SK-N-SH (cell line): ENCODE data around the gene PCBP3. TPM values are rescaled to one million over a fixed set of nuclear protein-coding genes. Genes with fewer than 3 reads are reported as not detected.

Source experiments
- CTCF ChIA-PET: fragments of 300-600, 350-600 bp; formaldehyde crosslinking; extraction: SDS; loops from one replicate; lab custom pipeline; 2021; lab: Yijun Ruan, JAX
- POLR2A ChIA-PET: fragments of 350-600 bp; sonication (Branson Sonifier 250); formaldehyde crosslinking; extraction: SDS; loops from one replicate; lab custom pipeline; 2020; ENCODE audit warnings: antibody characterized with exemption, inconsistent platforms; lab: Yijun Ruan, JAX
- DNase-seq: peaks from one replicate; pipeline ENCODE4 v3.0.0; 2012
- H2AFZ ChIP-seq: fragments of 200-600 bp; sonication (generic); 2 replicates; pipeline ENCODE4 v1.8.1; 2016; ENCODE audit warnings: antibody characterized with exemption, mild to moderate bottlenecking, low read depth
- H3F3A ChIP-seq: fragments of 200-600 bp; sonication (generic); replicated peaks from 2 replicates; pipeline ENCODE3; 2016; ENCODE audit warnings: antibody characterized with exemption, mild to moderate bottlenecking; ENCODE audit not compliant: insufficient read depth
- H3K27ac ChIP-seq, 2 experiments: fragments of 200-500 bp in 1 of 2; fragments of 200-600 bp in 1 of 2; sonication (Bioruptor generic) in 1 of 2; sonication (generic), shearing (Covaris generic) in 1 of 2; 2 replicates each; pipeline versions ENCODE4 v1.5.1 to v1.6.1; 2014 to 2016; ENCODE audit warnings: low read depth in 2 of 2, inconsistent platforms in 1 of 2, low read length in 1 of 2, mild to moderate bottlenecking in 1 of 2, mixed read lengths in 1 of 2
- H3K27me3 ChIP-seq: fragments of 200-600 bp; sonication (generic), shearing (Covaris generic); 2 replicates; pipeline ENCODE4 v1.6.1; 2016; ENCODE audit warnings: mixed run types; ENCODE audit not compliant: insufficient read depth
- H3K36me3 ChIP-seq, 2 experiments: fragments of 200-500 bp in 1 of 2; fragments of 200-600 bp in 1 of 2; sonication (Bioruptor generic) in 1 of 2; sonication (generic) in 1 of 2; replicated peaks in 1 of 2; 2 replicates each; pipeline versions ENCODE3 to v1.5.1; 2014 to 2016; ENCODE audit warnings: low read length in 1 of 2, mild to moderate bottlenecking in 1 of 2; ENCODE audit not compliant: insufficient read depth in 2 of 2, control insufficient read depth in 1 of 2
- H3K4me1 ChIP-seq, 2 experiments: fragments of 200-500 bp in 1 of 2; fragments of 200-600 bp in 1 of 2; sonication (Bioruptor generic) in 1 of 2; sonication (generic), shearing (Covaris generic) in 1 of 2; 2 replicates each; pipeline versions ENCODE4 v1.5.1 to v1.6.1; 2014 to 2016; ENCODE audit warnings: low read depth in 1 of 2, low read length in 1 of 2, mixed run types in 1 of 2; ENCODE audit not compliant: insufficient read depth in 2 of 2, control insufficient read depth in 1 of 2
- H3K4me2 ChIP-seq: fragments of 200-600 bp; sonication (generic), shearing (Covaris generic); 2 replicates; pipeline ENCODE4 v1.6.1; 2017; ENCODE audit warnings: mixed run types
- H3K4me3 ChIP-seq, 2 experiments: fragments of 200-500 bp in 1 of 2; fragments of 200-600 bp in 1 of 2; sonication (Bioruptor generic) in 1 of 2; sonication (generic), shearing (Covaris generic) in 1 of 2; 2 replicates each; pipeline versions ENCODE4 v1.5.1 to v1.8.1; 2014 to 2016; ENCODE audit warnings: low read depth in 2 of 2, inconsistent platforms in 1 of 2, low read length in 1 of 2, mild to moderate bottlenecking in 1 of 2, mixed read lengths in 1 of 2, moderate library complexity in 1 of 2
- H3K79me2 ChIP-seq: fragments of 200-600 bp; sonication (generic); 2 replicates; pipeline ENCODE4 v1.8.1; 2017; ENCODE audit warnings: mild to moderate bottlenecking; ENCODE audit not compliant: insufficient read depth
- H3K9ac ChIP-seq: fragments of 200-600 bp; sonication (generic); 2 replicates; pipeline ENCODE4 v1.6.1; 2017; ENCODE audit warnings: mixed run types
- H3K9me2 ChIP-seq: fragments of 200-600 bp; sonication (generic); 2 replicates; pipeline ENCODE4 v1.6.1; 2017; ENCODE audit warnings: mixed run types
- H3K9me3 ChIP-seq: fragments of 200-600 bp; sonication (generic); 2 replicates; pipeline ENCODE4 v1.6.1; 2017; ENCODE audit warnings: mixed run types, mild to moderate bottlenecking, moderate library complexity
- H4K20me1 ChIP-seq: fragments of 200-600 bp; sonication (generic); 2 replicates; pipeline ENCODE4 v1.6.1; 2017; ENCODE audit warnings: mild to moderate bottlenecking, mixed run types; ENCODE audit not compliant: insufficient read depth
- ELF1 ChIP-seq: IDR thresholded peaks from 2 replicates; pipeline ENCODE4 v1.4.0; 2012
- EP300 ChIP-seq, 2 experiments: IDR thresholded peaks; 2 replicates each; pipeline versions ENCODE4 v1.4.0 to v1.6.1; 2012; ENCODE audit warnings: borderline replicate concordance in 1 of 2, low read depth in 1 of 2, low read length in 1 of 2
- FOSL2 ChIP-seq: IDR thresholded peaks from 2 replicates; pipeline ENCODE4 v1.4.0; 2012; ENCODE audit warnings: low read depth, mild to moderate bottlenecking, moderate library complexity, borderline replicate concordance
- FOXJ3 ChIP-seq: sonication (generic); formaldehyde crosslinking; IDR thresholded peaks from 2 replicates; pipeline ENCODE4 v1.5.1; 2020; ENCODE audit warnings: mild to moderate bottlenecking, missing genetic modification reagents
- FOXM1 ChIP-seq: IDR thresholded peaks from 2 replicates; pipeline ENCODE4 v1.4.0; 2012; ENCODE audit warnings: low read depth, mild to moderate bottlenecking
- GATA2 ChIP-seq: sonication (generic); formaldehyde crosslinking; IDR thresholded peaks from 2 replicates; pipeline ENCODE4 v1.5.0; 2020; ENCODE audit warnings: mild to moderate bottlenecking, missing genetic modification reagents
- IRF3 ChIP-seq: fragments of 150-350 bp; IDR thresholded peaks from 2 replicates; pipeline ENCODE4 v1.6.1; 2016; ENCODE audit warnings: mild to moderate bottlenecking, low read depth, low read length
- JUND ChIP-seq: IDR thresholded peaks from 2 replicates; pipeline ENCODE4 v1.4.0; 2012
- MEF2A ChIP-seq: IDR thresholded peaks from 2 replicates; pipeline ENCODE4 v1.4.0; 2012; ENCODE audit warnings: low read depth, borderline replicate concordance
- MXI1 ChIP-seq: IDR thresholded peaks from 2 replicates; pipeline ENCODE4 v1.6.1; 2012; ENCODE audit warnings: mild to moderate bottlenecking, low read depth, low read length, improper control_type of control experiment
- NFIC ChIP-seq: IDR thresholded peaks from 2 replicates; pipeline ENCODE4 v1.4.0; 2012; ENCODE audit warnings: borderline replicate concordance
- NRF1 ChIP-seq: IDR thresholded peaks from 2 replicates; pipeline ENCODE4 v1.6.1; 2012; ENCODE audit warnings: low read depth, mild to moderate bottlenecking, low read length
- RAD21 ChIP-seq: IDR thresholded peaks from 2 replicates; pipeline ENCODE4 v1.6.1; 2012; ENCODE audit warnings: mild to moderate bottlenecking, low read length
- RFX5 ChIP-seq: IDR thresholded peaks from 2 replicates; pipeline ENCODE4 v1.6.1; 2012; ENCODE audit warnings: mild to moderate bottlenecking, improper control_type of control experiment, low read length
- RXRA ChIP-seq: IDR thresholded peaks from 2 replicates; pipeline ENCODE4 v1.4.0; 2012; ENCODE audit warnings: low read depth, mild to moderate bottlenecking, borderline replicate concordance
- SIN3A ChIP-seq: IDR thresholded peaks from 2 replicates; pipeline ENCODE4 v1.6.1; 2012; ENCODE audit warnings: low read depth, mild to moderate bottlenecking, low read length, moderate library complexity, borderline replicate concordance
- TEAD4 ChIP-seq: IDR thresholded peaks from 2 replicates; pipeline ENCODE4 v1.4.0; 2012; ENCODE audit warnings: mild to moderate bottlenecking, borderline replicate concordance; ENCODE audit not compliant: insufficient read depth
- USF1 ChIP-seq: IDR thresholded peaks from 2 replicates; pipeline ENCODE4 v1.4.0; 2012; ENCODE audit warnings: low read depth, borderline replicate concordance
- USF2 ChIP-seq: fragments of 150-350 bp; IDR thresholded peaks from 2 replicates; pipeline ENCODE4 v1.6.1; 2017; ENCODE audit warnings: antibody characterized with exemption, low read length, low read depth, borderline replicate concordance
- WGBS: methylation state at CpG from one replicate; pipeline ENCODE4 v1.1.6; 2017; ENCODE audit warnings: low lambda C conversion rate; 5-methylcytosine and 5-hydroxymethylcytosine counted together
- polyA plus RNA-seq, 3 experiments: library from polyadenylated mRNA; depleted of rRNA; stranded (reverse); fragments of >200 nt; gene quantifications; 2 replicates each; pipeline ENCODE4 v1.2.3, GENCODE V29; 2012

The PCBP3 gene
- polyA plus RNA-seq, 1 of the 3 experiments (the other 2 are of a cell fraction), result 9.5 TPM

- no peak for TF ChIP-seq USF1
- TF ChIP-seq RAD21, result no peak
- no peak for TF ChIP-seq FOXJ3
- no peak for TF ChIP-seq IRF3
Measured at GRCh38 chr21:45873418-45873817, 229.9 kb downstream of the PCBP3 start (continued).

- Histone ChIP-seq H4K20me1 (no peaks in the 10 kb centered on the region), H3K9me3 (no peaks in the 10 kb centered on the region), H3K4me1 (peaks cover 36 to 40% of the 10 kb centered on the region in 2 experiments; a peak in 3 of 4 replicates), H3K4me2 (no peak overlapping the region), H2AFZ (no peak overlapping the region), H3K79me2 (no peaks in the 10 kb centered on the region), H3K27ac (no peak overlapping the region; a peak in 1 of 4 replicates), H3K36me3 (no peaks in the 10 kb centered on the region), H3K9me2 (no peaks in the 10 kb centered on the region), H3F3A (peaks cover 21% of the 10 kb centered on the region), H3K9ac (no peak overlapping the region), H3K27me3 (no peaks in the 10 kb centered on the region), H3K4me3 (no peak overlapping the region)
- no peak for DNase-seq
- ChIA-PET POLR2A (no interaction called here), CTCF (interaction anchor here (1.1 to 1.6 kb wide), 2 partner anchors 46 to 318 kb away, joined by 5 read pairs; no protein-coding TSS in a partner anchor)
- over 99% methylated on average over 15 of the region's 15 CpGs for WGBS
- no peak for TF ChIP-seq GATA2 (CRISPR knock-in tag)
- no peak for TF ChIP-seq RAD21
- no peak for TF ChIP-seq MEF2A
- TF ChIP-seq NFIC, result no peak
- no peak for TF ChIP-seq USF1
- no peak for TF ChIP-seq FOXJ3
- no peak for TF ChIP-seq USF2
- TF ChIP-seq TEAD4, result no peak
- no peak for TF ChIP-seq JUND
- TF ChIP-seq SIN3A, result no peak
- TF ChIP-seq RFX5, result no peak
- no peak for TF ChIP-seq RXRA
- no peak for TF ChIP-seq FOXM1
- TF ChIP-seq MXI1, result no peak
- TF ChIP-seq FOSL2, result no peak
- TF ChIP-seq ELF1, result no peak
- TF ChIP-seq EP300 (IDR thresholded peaks at IDR 0.05; ENCODE audit: borderline replicate concordance in 1 of 2, low read depth in 1 of 2, low read length in 1 of 2), result no peak
- no peak for TF ChIP-seq NRF1
Measured at GRCh38 chr21:45873866-45874265, 230.3 kb downstream of the PCBP3 start.
